ENCODE data around the gene FAS. TPM values are rescaled to one million over a fixed set of nuclear protein-coding genes. Genes with fewer than 3 reads are reported as not detected.
A peak's percentile ranks its signal among the peaks of the same experiment; 100 is the strongest.
"Not testable (repeated sequence)": the region's sequence is repeated elsewhere in the genome, so short reads cannot be mapped to it uniquely, and the experiment has no call there.

FAS gene
- polyA plus RNA-seq, 3 donors = 9.3 to 9.7 (median 9.5) TPM

- DNase-seq = peak; percentile 66
These were observed 732 bp downstream of the FAS start for GRCh38 chr10:88991161-88991898.

- no peak for DNase-seq
These were observed 1.3 kb downstream of the FAS start for GRCh38 chr10:88991899-88992320.

GRCh38 chr10:88992921-88993524 lies 2.4 kb downstream of the FAS start:
- DNase-seq = no peak

GRCh38 chr10:88994019-88994418 lies 3.4 kb downstream of the FAS start:
- no peak for DNase-seq

- DNase-seq = no peak
These were observed 4.7 kb downstream of the FAS start for GRCh38 chr10:88995156-88995876.

- DNase-seq = no peak
These were observed 6.3 kb downstream of the FAS start for GRCh38 chr10:88996927-88997326.

- no peak for DNase-seq
These were observed 9.0 kb downstream of the FAS start for GRCh38 chr10:88999625-89000024.

GRCh38 chr10:89001024-89001728 lies 10.6 kb downstream of the FAS start:
- no peak for DNase-seq

GRCh38 chr10:89001729-89002072 lies 11.1 kb downstream of the FAS start:
- peak; percentile 51 for DNase-seq

GRCh38 chr10:89002226-89002978 lies 11.8 kb downstream of the FAS start:
- no peak for DNase-seq

GRCh38 chr10:89003344-89003743 lies 12.7 kb downstream of the FAS start:
- no peak for DNase-seq

GRCh38 chr10:89007129-89007893 lies 16.7 kb downstream of the FAS start:
- DNase-seq = no peak

GRCh38 chr10:89018700-89019346 lies 28.2 kb downstream of the FAS start:
- not testable (repeated sequence) for DNase-seq

GRCh38 chr10:89019569-89020327 lies 29.1 kb downstream of the FAS start:
- no peak for DNase-seq

- not testable (repeated sequence) for DNase-seq
These were observed 30.9 kb downstream of the FAS start for GRCh38 chr10:89021526-89021925.

GRCh38 chr10:89022734-89023133 lies 32.1 kb downstream of the FAS start:
- no peak for DNase-seq

- DNase-seq = no peak
These were observed 34.9 kb downstream of the FAS start for GRCh38 chr10:89025453-89025852.

- DNase-seq = no peak
These were observed 38.6 kb downstream of the FAS start for GRCh38 chr10:89029181-89029580.

- peak; percentile 66 for DNase-seq
These were observed 39.3 kb downstream of the FAS start for GRCh38 chr10:89029785-89030437.
